ENCODE measurements around the gene DDX25. TPM values are rescaled to one million over a fixed set of nuclear protein-coding genes. Genes with fewer than 3 reads are reported as not detected.

Gene DDX25
- total RNA-seq, 1 experiment from 2014 or later: not detected

DNA sequence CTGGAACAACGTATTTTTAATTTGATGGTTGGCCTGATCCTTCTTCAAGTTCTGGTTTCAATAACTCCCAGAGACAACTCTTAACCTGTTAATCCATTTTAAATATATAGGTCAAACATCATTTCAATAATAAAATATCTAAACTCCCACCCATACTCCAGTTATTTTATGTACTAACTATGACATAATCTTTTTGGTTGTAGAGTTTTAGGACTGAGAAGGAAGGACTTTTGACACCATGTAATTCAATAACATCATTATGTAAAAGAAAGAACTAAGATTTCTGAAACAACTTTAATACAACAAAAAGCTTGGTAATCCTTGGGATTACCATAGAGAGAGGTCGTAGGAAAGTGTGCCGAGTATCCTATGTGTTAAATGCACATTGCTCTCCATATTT, 73.0 kb downstream of the DDX25 start:
- no peak for DNase-seq (ENCODE audit: low read depth)

DNA sequence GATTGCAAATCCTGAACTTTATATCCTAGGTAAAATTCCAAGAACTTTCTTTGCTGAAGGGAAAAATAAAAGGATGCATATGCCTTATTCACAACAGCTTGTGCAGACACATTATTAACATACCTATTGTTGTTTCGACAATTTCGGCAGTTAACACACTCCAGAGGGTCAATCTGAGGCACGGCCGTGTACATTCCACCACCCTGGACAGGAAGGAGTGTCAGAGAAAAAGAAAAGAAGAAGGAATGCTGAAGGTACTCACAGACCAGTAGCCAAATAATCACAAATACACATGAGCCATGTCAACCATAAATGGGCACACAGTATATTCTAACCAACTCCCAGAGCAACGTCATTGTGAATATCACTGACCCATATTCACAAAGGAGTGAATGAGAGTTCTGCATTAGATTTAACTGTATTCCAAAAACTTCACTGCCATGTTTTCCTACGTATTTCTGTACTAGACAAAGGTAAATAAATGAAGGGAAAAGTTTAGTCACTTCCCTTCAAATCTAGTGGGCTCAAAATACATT, 73.9 kb downstream of the DDX25 start:
- no peak for DNase-seq (ENCODE audit: low read depth)

Other genes starting within 250 kb of the DDX25 start
- not detected in 2 replicates for gene ACRV1, start 223.7 kb upstream of the DDX25 start, total RNA-seq (2014; rRNA removed; shearing (Covaris generic))
- gene PATE1, start 158.2 kb upstream of the DDX25 start, total RNA-seq (2014; rRNA removed; shearing (Covaris generic)): not detected in 2 replicates
- gene PATE2, start 125.7 kb upstream of the DDX25 start, total RNA-seq (2014; rRNA removed; shearing (Covaris generic)): not detected in 2 replicates
- not detected in 2 replicates for gene PATE3, start 116.4 kb upstream of the DDX25 start, total RNA-seq (2014; rRNA removed; shearing (Covaris generic))
- not detected in 2 replicates for gene PATE4, start 71.2 kb upstream of the DDX25 start, total RNA-seq (2014; rRNA removed; shearing (Covaris generic))
- gene HYLS1, start 16.8 kb upstream of the DDX25 start, total RNA-seq (2014; rRNA removed; shearing (Covaris generic)): 7.1 and 7.7 TPM in 2 replicates
- 18.6 and 30.0 TPM in 2 replicates for gene PUS3, start 1.3 kb upstream of the DDX25 start, total RNA-seq (2014; rRNA removed; shearing (Covaris generic))
- gene VSIG10L2, start 41.5 kb downstream of the DDX25 start, total RNA-seq (2014; rRNA removed; shearing (Covaris generic)): not detected in 2 replicates
- gene CDON, start 158.4 kb downstream of the DDX25 start, total RNA-seq (2014; rRNA removed; shearing (Covaris generic)): 8.1 and 24.2 TPM in 2 replicates